Endothelial cell (in vitro differentiated cells): ENCODE measurements around the gene MDH1B. TPM values are rescaled to one million over a fixed set of nuclear protein-coding genes. Genes with fewer than 3 reads are reported as not detected.
"Not testable (repeated sequence)": the region's sequence is repeated elsewhere in the genome, so short reads cannot be mapped to it uniquely, and the experiment has no call there.

Experiments
- DNase-seq: peaks from one replicate; pipeline ENCODE4 v3.0.0; 2021; ENCODE audit warnings: low spot score
- H3K27ac Mint-ChIP-seq: one replicate; pipeline ENCODE4 v1.8.0; 2021; ENCODE audit warnings: mixed read lengths, inconsistent platforms; ENCODE audit not compliant: unreplicated experiment
- H3K27me3 Mint-ChIP-seq: one replicate; pipeline ENCODE4 v1.8.0; 2021; ENCODE audit warnings: mild to moderate bottlenecking, moderate library complexity, mixed read lengths, inconsistent platforms; ENCODE audit not compliant: unreplicated experiment
- H3K36me3 Mint-ChIP-seq: one replicate; pipeline ENCODE4 v1.8.0; 2021; ENCODE audit warnings: mild to moderate bottlenecking, low read depth, mixed read lengths, inconsistent platforms; ENCODE audit not compliant: unreplicated experiment
- H3K4me1 Mint-ChIP-seq: one replicate; pipeline ENCODE4 v1.8.0; 2021; ENCODE audit warnings: mild to moderate bottlenecking, mixed read lengths, inconsistent platforms; ENCODE audit not compliant: unreplicated experiment
- H3K4me3 Mint-ChIP-seq: one replicate; pipeline ENCODE4 v1.8.0; 2021; ENCODE audit warnings: mild to moderate bottlenecking, mixed read lengths, inconsistent platforms; ENCODE audit not compliant: unreplicated experiment
- H3K9me3 Mint-ChIP-seq: one replicate; pipeline ENCODE4 v1.8.0; 2021; ENCODE audit warnings: mixed read lengths, inconsistent platforms; ENCODE audit not compliant: unreplicated experiment
- long read RNA-seq: library from polyadenylated mRNA; unstranded; transcript quantifications from one replicate; pipeline ENCODE4 v2.0.0, GENCODE V29; 2020; ENCODE audit not compliant: unreplicated experiment
- total RNA-seq: library from RNA; stranded (reverse); fragmentation: NEBNext Ultra II Directional; extraction: Animal tissue kit (Norgen Biotek cat#: 25700); gene quantifications from one replicate; pipeline ENCODE4 v1.2.1, GENCODE V29; 2021; ENCODE audit not compliant: unreplicated experiment
- TF ChIP-seq, protein P1 (sequence below): fragments of 200-600 bp; sonication (generic); IDR thresholded peaks from one replicate; pipeline ENCODE4 v1.5.0; 2021; ENCODE audit warnings: antibody characterized with exemption; ENCODE audit not compliant: unreplicated experiment

The MDH1B gene
- 2.3 TPM for total RNA-seq
- long read RNA-seq, partial matches to known transcripts, result 1 of 3 reads
- long read RNA-seq, other reads (novel, unspliced or antisense), result 0 of 3 reads

DNA sequence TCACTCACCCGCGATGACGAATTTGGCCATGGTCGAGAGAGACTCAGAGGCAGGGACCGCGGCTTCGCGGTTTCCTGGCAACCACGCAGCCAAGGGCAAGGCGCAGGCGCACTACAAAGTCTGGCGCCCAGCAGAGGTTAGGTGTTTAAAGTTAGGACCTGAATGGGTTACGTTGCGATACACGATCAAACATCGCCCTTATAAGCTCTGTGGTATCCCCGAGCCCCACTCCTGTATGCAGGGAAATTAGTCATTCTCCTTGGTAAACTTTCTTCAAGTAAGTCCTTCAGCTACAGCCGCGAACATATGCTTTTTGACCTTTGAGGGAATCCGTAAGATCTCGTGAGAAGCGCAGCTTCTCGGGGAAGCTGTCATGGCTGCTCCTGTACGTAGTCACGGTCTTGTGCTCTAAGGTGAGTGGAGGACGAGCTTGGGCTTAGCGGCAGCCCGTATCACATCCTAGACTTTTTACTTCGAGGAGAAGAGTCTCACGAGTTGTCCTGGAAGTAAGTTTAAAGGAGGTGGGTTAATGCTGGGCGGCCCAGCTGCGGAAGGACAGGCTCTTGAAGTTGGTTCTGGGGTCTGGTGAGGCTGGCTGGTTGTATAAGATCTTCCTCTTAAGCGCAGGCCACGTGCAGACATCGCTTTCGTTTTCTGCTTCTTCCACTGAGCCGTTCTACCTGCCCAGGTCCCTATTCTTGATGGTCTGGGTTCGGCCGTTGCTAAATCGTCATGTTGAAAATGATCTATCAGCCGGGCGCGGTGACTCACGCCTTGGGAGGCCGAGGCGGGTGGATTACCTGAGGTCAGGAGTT is at the start of gene MDH1B, which contains the start of gene FASTKD2:
Gene MDH1B, minus strand, starts transcription at position 87 of the 815 bp plus-strand sequence. Its CDS starts 57 bp downstream, at position 30.
Gene FASTKD2, plus strand, starts transcription at position 365 of the 815 bp plus-strand sequence. CDS start 1,088 bp downstream, outside the sequence.
- Mint-ChIP-seq H3K27me3 (peaks cover 3% of the 10 kb centered on the region), H3K4me1 (peaks cover 11% of the 10 kb centered on the region), H3K4me3 (peak within 1 kb of the TSS; percentile 99), H3K36me3 (peaks cover 6% of the 10 kb centered on the region), H3K27ac (peak within 1 kb of the TSS; percentile 94), H3K9me3 (no peaks in the 10 kb centered on the region)
- DNase-seq, result peak; percentile 73
- TF ChIP-seq, protein P1, sequence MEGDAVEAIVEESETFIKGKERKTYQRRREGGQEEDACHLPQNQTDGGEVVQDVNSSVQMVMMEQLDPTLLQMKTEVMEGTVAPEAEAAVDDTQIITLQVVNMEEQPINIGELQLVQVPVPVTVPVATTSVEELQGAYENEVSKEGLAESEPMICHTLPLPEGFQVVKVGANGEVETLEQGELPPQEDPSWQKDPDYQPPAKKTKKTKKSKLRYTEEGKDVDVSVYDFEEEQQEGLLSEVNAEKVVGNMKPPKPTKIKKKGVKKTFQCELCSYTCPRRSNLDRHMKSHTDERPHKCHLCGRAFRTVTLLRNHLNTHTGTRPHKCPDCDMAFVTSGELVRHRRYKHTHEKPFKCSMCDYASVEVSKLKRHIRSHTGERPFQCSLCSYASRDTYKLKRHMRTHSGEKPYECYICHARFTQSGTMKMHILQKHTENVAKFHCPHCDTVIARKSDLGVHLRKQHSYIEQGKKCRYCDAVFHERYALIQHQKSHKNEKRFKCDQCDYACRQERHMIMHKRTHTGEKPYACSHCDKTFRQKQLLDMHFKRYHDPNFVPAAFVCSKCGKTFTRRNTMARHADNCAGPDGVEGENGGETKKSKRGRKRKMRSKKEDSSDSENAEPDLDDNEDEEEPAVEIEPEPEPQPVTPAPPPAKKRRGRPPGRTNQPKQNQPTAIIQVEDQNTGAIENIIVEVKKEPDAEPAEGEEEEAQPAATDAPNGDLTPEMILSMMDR, result no peak

- Mint-ChIP-seq H3K4me3 (no peak overlapping the region), H3K9me3 (no peaks in the 10 kb centered on the region), H3K27me3 (peaks cover 3% of the 10 kb centered on the region), H3K4me1 (no peaks in the 10 kb centered on the region), H3K36me3 (no peaks in the 10 kb centered on the region), H3K27ac (no peak overlapping the region)
- DNase-seq, result no peak
- TF ChIP-seq, protein P1, result no peak
Measured at GRCh38 chr2:206814498-206814897, 49.4 kb upstream of the MDH1B start.

GRCh38 chr2:206812471-206812870 is 47.3 kb upstream of the MDH1B start:
- not testable (repeated sequence) for H3K36me3 Mint-ChIP-seq, H3K4me3 Mint-ChIP-seq, H3K4me1 Mint-ChIP-seq, DNase-seq, H3K27me3 Mint-ChIP-seq, H3K9me3 Mint-ChIP-seq, H3K27ac Mint-ChIP-seq

DNA sequence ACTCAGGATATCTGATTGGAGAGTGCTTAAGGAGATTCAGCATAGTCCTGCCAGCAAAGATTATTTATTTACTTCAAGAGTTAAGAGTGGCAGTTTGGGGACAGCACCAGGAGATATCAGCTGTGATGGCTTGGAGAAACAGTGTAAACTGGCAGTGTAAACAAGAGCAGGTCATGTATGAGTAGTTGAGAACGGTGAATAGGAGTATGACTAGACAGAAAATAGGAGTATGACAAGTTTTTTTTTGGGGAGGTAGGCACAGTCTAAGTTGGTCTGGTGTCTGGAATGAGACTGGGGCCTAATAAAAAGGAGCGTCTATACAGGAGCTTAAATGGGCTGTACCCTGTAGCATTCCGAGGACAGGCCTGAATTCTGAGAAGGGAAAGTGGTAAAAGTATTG is 42.5 kb upstream of the MDH1B start:
- peaks cover 41% of the 10 kb centered on the region for H3K4me1 Mint-ChIP-seq
- DNase-seq, H3K4me3 Mint-ChIP-seq, H3K27ac Mint-ChIP-seq, H3K36me3 Mint-ChIP-seq, H3K27me3 Mint-ChIP-seq, H3K9me3 Mint-ChIP-seq: not testable (repeated sequence)

DNA sequence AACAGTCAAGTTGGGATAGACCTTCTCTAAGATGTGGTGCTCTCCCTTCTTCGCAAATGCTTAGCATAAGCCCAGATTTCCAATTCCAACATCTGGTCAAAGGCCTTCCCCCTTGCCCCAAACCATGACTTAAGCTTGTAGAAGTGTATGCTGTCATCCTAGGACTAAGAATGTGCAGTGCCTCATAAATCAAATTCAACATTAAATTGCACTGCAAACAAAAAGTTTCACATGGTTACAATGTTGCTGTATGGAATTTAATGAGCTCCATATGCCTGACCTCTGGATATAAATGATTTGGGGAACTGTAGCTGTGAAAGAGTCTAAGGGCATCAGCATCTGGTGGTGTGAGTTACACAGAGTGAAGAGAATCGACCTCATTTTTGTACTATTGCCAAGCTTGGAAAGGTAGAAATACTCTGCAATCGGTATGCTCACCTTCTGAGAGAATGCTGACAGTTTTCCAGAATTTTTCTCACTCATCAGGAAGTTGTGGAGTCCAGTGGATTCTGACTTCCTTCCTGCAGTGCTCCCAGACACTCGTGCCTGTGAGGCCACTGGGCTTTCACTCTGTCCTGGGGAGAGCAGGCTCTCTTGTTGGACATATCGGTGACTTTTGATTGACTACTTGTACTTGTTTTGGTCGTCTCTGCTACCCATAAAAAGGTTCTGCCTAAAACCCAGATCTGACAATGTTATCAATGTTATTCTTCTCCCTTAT is 40.9 kb upstream of the MDH1B start:
- no peaks in the 10 kb centered on the region for H3K36me3 Mint-ChIP-seq
- H3K9me3 Mint-ChIP-seq, result no peaks in the 10 kb centered on the region
- H3K27ac Mint-ChIP-seq, result no peak overlapping the region
- no peak for DNase-seq
- peaks cover 9% of the 10 kb centered on the region for H3K27me3 Mint-ChIP-seq
- no peak overlapping the region for H3K4me3 Mint-ChIP-seq
- TF ChIP-seq, protein P1, result no peak
- H3K4me1 Mint-ChIP-seq, result peaks cover 46% of the 10 kb centered on the region
